ENCODE measurements around the gene CDS2.

GRCh38 chr20:5230544-5230943, 103.7 kb downstream of the CDS2 start:
- TF ChIP-seq CTCF (IDR thresholded peaks at IDR 0.05) (no peak), POLR2A (IDR thresholded peaks at IDR 0.05) (no peak)
